GM12878 (cell line): Measurements from ENCODE around the gene ACAP1. TPM values are rescaled to one million over a fixed set of nuclear protein-coding genes. Genes with fewer than 3 reads are reported as not detected.
A peak's percentile ranks its signal among the peaks of the same experiment; 100 is the strongest.

Experiments used
- ATAC-seq: fragments of 200-7000 bp; cut with Tn5 transposase; 3 replicates; pipeline ENCODE4 v1.9.1; 2020; ENCODE audit warnings: mild to moderate bottlenecking, moderate library complexity
- BruUV-seq: library from RNA; stranded (reverse); fragments of 400-500 nt; replicated peaks from 2 replicates; lab custom pipeline; 2021; lab: Mats Ljungman, UMichigan
- CTCF ChIA-PET: fragments of 300-600 bp; sonication (Branson Sonifier 250); formaldehyde crosslinking; extraction: SDS; loops from one replicate; lab custom pipeline; 2021; ENCODE audit warnings: inconsistent platforms; lab: Yijun Ruan, JAX
- POLR2A ChIA-PET: fragments of 350-600 bp; formaldehyde crosslinking; extraction: SDS; loops from one replicate; lab custom pipeline; 2021; ENCODE audit warnings: inconsistent platforms; lab: Charles Lee
- RAD21 ChIA-PET: fragments of 300-600 bp; sonication (Branson Sonifier 250); formaldehyde crosslinking; loops from one replicate; lab custom pipeline; 2023; ENCODE audit warnings: antibody characterized with exemption; ENCODE audit not compliant: unreplicated experiment; lab: Charles Lee
- SMC1A ChIA-PET: fragments of 300-600 bp; sonication (Branson Sonifier 250); formaldehyde crosslinking; loops from one replicate; lab custom pipeline; 2023; ENCODE audit not compliant: unreplicated experiment, uncharacterized antibody; lab: Charles Lee
- DNase-seq: peaks from one replicate; pipeline ENCODE4 v3.0.0-alpha.2; 2011; ENCODE audit warnings: low read depth, low spot score
- FAIRE-seq: peaks from 3 replicates; lab custom pipeline; 2011; peaks lifted over from hg19 to GRCh38; lab: Jason Lieb, UNC
- H2AFZ ChIP-seq: 2 replicates; pipeline ENCODE4 v1.6.0; 2011; ENCODE audit warnings: low read depth, low read length, control low read depth; ENCODE audit not compliant: control insufficient read depth
- H3K27ac ChIP-seq: 2 replicates; pipeline ENCODE4 v1.5.1; 2011; ENCODE audit warnings: control low read depth; ENCODE audit not compliant: control insufficient read depth, insufficient read depth
- H3K27me3 ChIP-seq, 2 experiments: replicated peaks in 1 of 2; 2 replicates each; pipeline versions ENCODE4 v1.6.0 to v1.6.1; 2011; ENCODE audit warnings: low read length in 1 of 2; ENCODE audit not compliant: control insufficient read depth in 2 of 2, insufficient read depth in 2 of 2
- H3K36me3 ChIP-seq, 2 experiments: 2 replicates each; pipeline ENCODE4 v1.5.1; 2011; ENCODE audit warnings: low read length in 1 of 2; ENCODE audit not compliant: control insufficient read depth in 2 of 2, insufficient read depth in 2 of 2
- H3K4me1 ChIP-seq: 2 replicates; pipeline ENCODE4 v1.6.1; 2011; ENCODE audit warnings: mild to moderate bottlenecking, low read length, moderate library complexity, mixed read lengths; ENCODE audit not compliant: control insufficient read depth, insufficient read depth
- H3K4me2 ChIP-seq: 2 replicates; pipeline ENCODE4 v1.6.0; 2011; ENCODE audit warnings: control low read depth; ENCODE audit not compliant: control insufficient read depth, insufficient read depth
- H3K4me3 ChIP-seq: fragments of 200-600 bp; sonication (generic); 2 replicates; pipeline ENCODE4 v1.5.1; 2016
- H3K79me2 ChIP-seq: 2 replicates; pipeline ENCODE4 v1.6.0; 2011; ENCODE audit warnings: low read length; ENCODE audit not compliant: control insufficient read depth, insufficient read depth
- H3K9ac ChIP-seq: 2 replicates; pipeline ENCODE4 v1.8.0; 2011; ENCODE audit warnings: low read length, control low read depth, mixed read lengths; ENCODE audit not compliant: control insufficient read depth, insufficient read depth
- H3K9me3 ChIP-seq: replicated peaks from 3 replicates; pipeline ENCODE4 v1.5.1; 2011; ENCODE audit warnings: mild to moderate bottlenecking, low read length; ENCODE audit not compliant: control insufficient read depth, insufficient read depth
- H4K20me1 ChIP-seq: 2 replicates; pipeline ENCODE4 v1.6.0; 2011; ENCODE audit not compliant: control insufficient read depth, insufficient read depth
- BRCA1 ChIP-seq: IDR thresholded peaks from 2 replicates; pipeline ENCODE4 v1.6.1; 2011; ENCODE audit warnings: low read depth, low read length, improper control_type of control experiment
- CEBPB ChIP-seq, 2 experiments: fragments of 150-350 bp in 1 of 2; IDR thresholded peaks; 2 replicates each; pipeline ENCODE4 v1.6.1; 2012 to 2014; ENCODE audit warnings: low read depth in 2 of 2, low read length in 2 of 2, borderline replicate concordance in 1 of 2, inconsistent platforms in 1 of 2
- CUX1 ChIP-seq: IDR thresholded peaks from 2 replicates; pipeline ENCODE4 v1.6.1; 2012; ENCODE audit warnings: improper control_type of control experiment, low read depth, low read length; ENCODE audit not compliant: insufficient replicate concordance
- HCFC1 ChIP-seq: fragments of 150-350 bp; IDR thresholded peaks from 2 replicates; pipeline ENCODE4 v1.6.1; 2014; ENCODE audit warnings: low read length
- KDM1A ChIP-seq: fragments of 200-600 bp; sonication (generic); IDR thresholded peaks from 2 replicates; pipeline ENCODE4 v1.6.1; 2016; ENCODE audit warnings: borderline replicate concordance
- MAX ChIP-seq: IDR thresholded peaks from 2 replicates; pipeline ENCODE4 v1.6.1; 2012; ENCODE audit warnings: low read depth, low read length, improper control_type of control experiment
- MYC ChIP-seq: IDR thresholded peaks from 2 replicates; pipeline ENCODE4 v1.6.1; 2011; ENCODE audit warnings: mild to moderate bottlenecking, low read length, moderate library complexity, inconsistent platforms; ENCODE audit not compliant: insufficient read depth, insufficient replicate concordance, insufficient read length, severe bottlenecking
- NFIC ChIP-seq: IDR thresholded peaks from 2 replicates; pipeline ENCODE4 v1.6.1; 2012; ENCODE audit warnings: low read depth, mild to moderate bottlenecking, inconsistent platforms, low read length, moderate library complexity
- RB1 ChIP-seq: fragments of 450-650 bp; formaldehyde crosslinking; IDR thresholded peaks from 2 replicates; pipeline ENCODE4 v1.6.1; 2017; ENCODE audit warnings: mild to moderate bottlenecking, borderline replicate concordance
- REST ChIP-seq: IDR thresholded peaks from 2 replicates; pipeline ENCODE4 v1.6.1; 2012; ENCODE audit warnings: mild to moderate bottlenecking, low read depth, low read length
- WGBS: methylation state at CpG from one replicate; pipeline ENCODE4 v1.1.6; 2016; ENCODE audit warnings: low lambda C conversion rate; ENCODE audit not compliant: insufficient replicate concordance, insufficient coverage; ENCODE audit errors: missing lambda C conversion rate; 5-methylcytosine and 5-hydroxymethylcytosine counted together
- in situ Hi-C: fragments of 300-500 bp; cut with MboI; formaldehyde crosslinking; loops from 9 replicates; pipeline ENCODE4 v1.14.3; 2018; ENCODE audit warnings: mixed read lengths
- intact Hi-C: fragments of 100-400 bp; cut with micrococcal nuclease; formaldehyde crosslinking; loops from one replicate; pipeline ENCODE4 v1.14.2; 2022; ENCODE audit not compliant: unreplicated experiment
- polyA plus RNA-seq, 11 experiments: library from polyadenylated mRNA; depleted of rRNA in 4 of 11; unstranded in 6 of 11; stranded (reverse) in 5 of 11; fragments of >200 nt; fragmentation: Nextera tagmentation in 4 of 11; fragmentation: Illumina TruSeq in 1 of 11; extraction: Ambion mirVana in 4 of 11; extraction: Trizol in 1 of 11; gene quantifications; 1 replicate in 1 of 11; 2 replicates in 10 of 11; pipeline versions ENCODE4 v1.2.1 to v1.2.3, GENCODE V29; 2011 to 2016; ENCODE audit warnings: inconsistent platforms in 2 of 11, missing spikeins in 2 of 11, low read depth in 1 of 11
- total RNA-seq, 4 experiments: library from RNA; depleted of rRNA in 3 of 4; stranded (reverse); fragments of >200 nt in 3 of 4; fragmentation: Illumina TruSeq in 1 of 4; extraction: Trizol in 1 of 4; gene quantifications; 2 replicates each; pipeline versions ENCODE4 v1.2.1 to v1.2.3, GENCODE V29; 2013 to 2021

Gene ACAP1
- total and polyA plus RNA-seq, 10 of the 15 experiments (the other 5 are each of a cell fraction or from before 2014, with no cell fraction given) = 5.7 to 245 (median 118) TPM

- in situ Hi-C loops = no loop called here
- TSS peak; percentile 39 for BruUV-seq
- intact Hi-C loops = no loop called here
- RAD21 ChIA-PET = no interaction called here
- no peak overlapping the region for H3K4me3 ChIP-seq
- TF ChIP-seq RB1 (no peak), NFIC (no peak), KDM1A (no peak), BRCA1 (no peak), REST (no peak), CUX1 (no peak), CEBPB (IDR thresholded peaks at IDR 0.05; ENCODE audit: borderline replicate concordance in 1 of 2, low read depth in 2 of 2, low read length in 2 of 2) (no peak), MAX (no peak), HCFC1 (no peak), MYC (no peak)
- TF ChIP-seq, all 136 proteins: peak for 0
- ATAC-seq (no peak), FAIRE-seq (no peak), DNase-seq (no peak)
- Histone ChIP-seq H3K4me2 (no peak overlapping the region), H3K4me1 (no peaks in the 10 kb centered on the region), H3K9ac (no peak overlapping the region), H3K79me2 (no peaks in the 10 kb centered on the region), H4K20me1 (no peaks in the 10 kb centered on the region), H3K27ac (no peak overlapping the region), H2AFZ (no peak overlapping the region), H3K27me3 (no peaks in the 10 kb centered on the region), H3K36me3 (peaks cover 9 to 43% of the 10 kb centered on the region in 2 experiments), H3K9me3 (no peaks in the 10 kb centered on the region)
- CTCF ChIA-PET = interaction anchor here (0.7 to 2.7 kb wide), 7 partner anchors 8 to 41 kb away, joined by 3 to 9 read pairs (median 3); partner anchors contain the start of gene TMEM95
- SMC1A ChIA-PET = no interaction called here
- WGBS = 92% methylated on average over 15 of the region's 15 CpGs
- POLR2A ChIA-PET = no interaction called here
Observed at GRCh38 chr17:7321466-7321865, 14.9 kb upstream of the ACAP1 start.
